IPS-NIHi7 (cell line): ENCODE measurements around the gene SPEM3.

Experiments used
- DNase-seq: peaks from one replicate; pipeline ENCODE4 v3.0.0; 2012; ENCODE audit warnings: mixed read lengths; ENCODE audit errors: extremely low spot score

The SPEM3 gene

DNA sequence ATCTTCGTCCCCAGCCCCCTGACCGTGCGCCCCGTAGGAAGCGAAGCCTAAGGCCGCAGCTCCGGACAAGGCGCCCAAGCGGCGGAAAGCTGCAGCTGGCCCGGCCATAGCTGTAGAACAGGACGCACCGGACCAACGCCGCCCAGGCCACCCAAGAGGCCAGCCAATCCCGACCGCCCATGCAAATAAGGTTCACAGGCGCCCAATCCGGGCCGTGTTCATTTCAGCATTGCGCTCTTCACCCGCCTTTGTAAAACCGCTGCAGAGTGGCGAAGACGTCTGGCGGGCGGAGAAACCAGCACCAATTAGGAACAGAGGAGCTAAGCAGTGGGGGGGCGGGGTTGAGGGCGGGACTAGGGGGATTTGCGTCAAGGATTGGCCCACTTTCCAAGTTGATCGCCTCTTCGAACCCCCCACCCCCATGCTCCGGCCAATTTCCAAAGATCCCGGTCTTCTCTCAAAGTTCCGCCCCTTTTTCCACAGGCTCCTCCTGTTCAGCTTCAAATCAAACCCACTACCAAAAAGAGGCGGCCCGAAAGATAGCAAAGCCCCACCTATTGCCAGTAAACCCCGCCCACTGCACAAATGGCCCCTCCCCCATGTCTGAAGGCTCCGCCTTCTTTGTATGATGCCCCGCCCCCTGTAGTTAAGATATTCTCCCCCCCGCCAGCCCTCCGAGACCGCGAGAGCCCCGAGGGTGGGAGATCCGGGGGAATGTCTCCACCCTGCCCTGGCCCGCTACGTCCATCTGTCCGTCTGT is 24.5 kb upstream of the SPEM3 start, which contains the start of gene TMEM256:
TSS of gene TMEM256 (minus strand) at position 121 of the 760 bp plus-strand sequence. CDS start at position 108, 13 bp downstream.
- peak; percentile 90 for DNase-seq

- DNase-seq = no peak
These were observed 23.8 kb upstream of the SPEM3 start for GRCh38 chr17:7404737-7405349.

DNA sequence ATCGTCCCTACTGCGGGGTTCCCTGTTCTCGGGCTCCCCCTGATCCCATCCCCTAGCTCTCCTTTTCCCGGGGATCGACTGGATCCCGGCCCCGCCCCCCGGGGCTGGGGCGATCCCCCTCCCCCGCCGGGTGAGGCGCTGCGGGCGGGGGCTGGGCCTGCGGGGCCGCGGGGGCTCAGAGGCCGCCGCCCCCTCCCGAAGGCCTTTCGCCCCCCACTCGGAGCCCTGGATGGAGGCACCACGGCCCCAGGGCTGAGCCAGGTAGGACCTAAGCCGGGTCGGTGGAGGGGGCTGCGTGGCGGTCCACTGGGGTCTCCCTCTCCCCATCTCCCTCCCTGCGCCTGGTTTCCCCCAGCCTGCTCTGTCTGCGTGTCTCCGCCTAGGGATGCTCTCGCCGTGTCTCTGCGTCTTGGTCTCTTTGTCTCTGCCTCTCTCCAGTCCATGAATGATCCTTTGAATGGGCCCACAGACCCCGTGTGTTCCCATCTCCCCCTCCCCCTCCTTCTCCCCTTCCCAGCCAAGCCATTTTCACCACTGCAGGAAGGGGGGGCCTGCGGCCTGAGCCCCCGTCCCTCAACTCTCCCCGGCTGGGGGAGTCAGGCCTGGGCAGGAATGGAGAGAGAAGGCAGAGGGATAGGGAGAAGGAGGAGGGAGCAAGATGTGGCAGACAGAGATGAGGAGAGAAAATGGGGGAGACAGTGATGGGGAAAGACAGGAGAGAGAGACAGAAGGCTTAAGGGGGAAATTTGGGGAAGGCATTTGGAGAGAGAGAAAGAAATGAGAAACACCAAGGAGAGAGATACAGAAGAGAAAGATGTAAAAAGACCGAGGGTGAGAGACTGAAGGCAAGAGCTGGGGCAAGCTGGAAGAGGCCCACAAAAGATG is 23.1 kb upstream of the SPEM3 start:
- DNase-seq = no peak

DNA sequence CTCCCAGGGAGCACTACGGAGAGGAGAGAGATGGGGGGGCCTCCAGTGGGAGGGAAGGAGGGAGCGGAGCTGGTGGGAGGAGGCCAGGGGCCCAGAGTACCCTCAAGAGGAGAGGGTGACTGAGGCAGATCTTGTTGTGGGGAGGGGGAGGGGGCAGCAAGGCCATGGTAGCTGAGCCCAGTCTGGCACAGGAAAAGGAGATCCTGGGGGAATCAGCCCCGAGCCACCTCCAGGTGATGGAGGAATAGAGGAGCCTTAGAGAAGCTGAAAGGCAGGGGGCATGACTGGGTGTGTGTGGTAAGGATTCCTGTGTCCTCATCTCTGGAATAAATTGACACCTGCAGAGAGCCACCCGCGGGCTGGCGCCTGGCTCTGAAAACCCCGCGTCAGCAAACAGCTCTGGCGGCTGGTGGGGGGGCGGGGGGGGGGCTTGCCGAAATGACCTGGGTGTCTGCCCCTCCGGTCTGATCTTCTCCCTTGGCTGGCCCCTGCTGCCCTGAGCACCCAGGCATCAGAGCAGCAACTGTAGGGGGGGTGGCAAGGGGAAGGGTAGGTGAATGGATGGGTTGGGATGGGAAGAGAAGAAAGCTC is 22.3 kb upstream of the SPEM3 start:
- no peak for DNase-seq

- DNase-seq = no peak
These were observed 21.6 kb upstream of the SPEM3 start for GRCh38 chr17:7407082-7407481.

GRCh38 chr17:7407485-7408251 is 21.0 kb upstream of the SPEM3 start, which contains the start of gene NLGN2:
Gene NLGN2, plus strand, starts transcription at chr17:7407845. Its CDS starts 411 bp downstream, at chr17:7408256.
- no peak for DNase-seq

GRCh38 chr17:7408252-7408727 is 20.4 kb upstream of the SPEM3 start:
- no peak for DNase-seq

DNA sequence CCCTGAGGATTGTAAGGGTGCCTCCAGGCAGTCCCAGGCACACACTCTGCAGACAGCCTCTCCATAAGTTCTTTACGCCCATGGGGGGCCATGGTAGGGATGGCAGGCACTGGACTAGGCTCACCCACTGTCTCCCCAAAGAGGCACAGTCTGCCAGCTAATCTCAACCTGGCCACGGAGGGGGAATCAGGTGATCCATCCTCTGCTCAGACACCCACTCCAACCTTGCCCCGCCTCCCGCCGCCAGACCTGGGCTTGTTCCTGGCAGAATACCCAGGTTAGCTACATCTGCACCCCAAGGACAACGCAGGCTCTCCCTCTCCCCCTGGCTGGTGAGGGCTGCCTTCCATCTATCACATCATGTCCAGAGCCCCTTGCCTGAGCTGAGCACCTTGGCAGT is 19.8 kb upstream of the SPEM3 start:
- DNase-seq = no peak

DNA sequence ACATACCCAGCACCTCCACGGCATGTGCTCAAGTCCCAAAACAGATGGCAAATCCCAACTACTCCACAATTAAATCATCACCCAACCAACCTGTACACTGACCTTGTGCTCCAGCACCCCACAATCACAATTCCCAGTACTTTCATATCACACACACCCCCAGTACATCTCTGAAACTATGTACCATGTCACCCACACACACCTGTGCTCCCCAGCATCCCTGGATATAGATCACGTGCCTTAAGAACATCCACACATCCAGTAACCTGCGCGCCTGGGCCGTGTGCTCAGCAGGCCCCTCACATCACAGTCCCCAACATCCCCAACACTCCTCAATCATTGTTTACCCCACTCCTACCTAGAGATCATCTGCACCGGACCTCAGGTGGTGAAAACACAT is 18.9 kb upstream of the SPEM3 start:
- no peak for DNase-seq

- DNase-seq = no peak
These were observed 17.8 kb upstream of the SPEM3 start for GRCh38 chr17:7410634-7411426.

DNA sequence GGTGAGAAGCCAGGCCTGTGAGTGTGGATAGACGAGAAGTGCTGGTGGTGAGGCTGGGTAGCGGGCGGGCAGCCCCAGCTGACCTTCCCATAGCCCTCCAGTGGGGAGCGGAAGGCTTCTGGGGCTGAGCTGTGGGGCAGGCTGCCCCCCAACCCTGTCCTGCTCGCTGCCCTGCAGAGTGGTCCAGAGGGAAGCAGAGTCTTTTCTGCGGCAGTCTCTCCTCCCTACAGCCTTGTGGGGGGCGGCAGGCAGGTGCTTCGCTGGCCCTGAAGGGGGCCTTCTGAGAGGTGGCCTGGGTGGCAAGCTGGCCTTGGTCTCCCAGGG is 17.3 kb upstream of the SPEM3 start:
- DNase-seq = no peak

DNA sequence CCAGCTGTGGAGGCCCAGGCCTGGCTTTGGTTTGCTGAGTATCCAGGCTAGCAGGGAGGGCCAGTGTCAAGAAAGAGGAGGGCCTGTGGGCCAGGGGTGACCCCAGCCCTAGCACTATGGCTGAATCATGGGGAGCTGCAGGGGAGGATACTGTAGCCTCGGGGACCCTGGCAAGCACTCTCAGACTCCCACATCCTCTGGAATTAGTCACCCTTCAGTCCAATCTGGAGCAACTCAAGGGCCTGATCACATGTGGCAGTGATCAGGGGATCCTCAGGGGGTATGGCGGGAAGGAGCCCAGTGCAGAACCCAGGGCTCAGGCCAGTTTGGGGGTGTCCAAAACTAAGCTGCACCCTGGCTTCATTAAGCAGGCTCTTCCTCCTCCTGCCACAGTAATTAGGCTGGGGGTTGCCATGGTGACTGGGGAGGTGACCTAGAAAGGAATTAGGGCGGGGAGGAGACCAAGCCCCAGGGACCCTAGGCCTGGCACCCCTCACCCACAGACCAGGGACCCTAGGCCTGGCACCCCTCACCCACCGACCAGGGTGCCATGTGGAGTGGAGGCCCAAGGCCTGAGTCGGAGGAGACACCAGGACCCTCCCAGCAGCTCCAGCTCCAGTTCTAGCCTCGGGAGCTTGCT is 15.2 kb upstream of the SPEM3 start:
- no peak for DNase-seq

DNA sequence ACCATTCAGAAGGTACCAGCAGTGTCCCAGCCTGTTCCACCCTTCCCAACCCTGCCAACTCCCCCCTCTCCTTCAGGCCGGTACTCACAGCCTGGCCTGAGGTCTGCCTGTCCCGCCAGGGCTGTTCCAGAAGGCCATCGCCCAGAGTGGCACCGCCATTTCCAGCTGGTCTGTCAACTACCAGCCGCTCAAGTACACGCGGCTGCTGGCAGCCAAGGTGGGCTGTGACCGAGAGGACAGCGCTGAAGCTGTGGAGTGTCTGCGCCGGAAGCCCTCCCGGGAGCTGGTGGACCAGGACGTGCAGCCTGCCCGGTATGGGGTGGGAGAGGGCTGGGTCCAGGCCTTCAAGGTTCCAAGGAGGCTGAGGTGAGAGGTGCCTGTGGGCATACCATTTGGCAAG is 13.8 kb upstream of the SPEM3 start:
- DNase-seq = no peak

GRCh38 chr17:7415784-7416183 is 12.9 kb upstream of the SPEM3 start:
- DNase-seq = no peak

- no peak for DNase-seq
These were observed 12.3 kb upstream of the SPEM3 start for GRCh38 chr17:7416323-7416722.

GRCh38 chr17:7417056-7417655 is 11.5 kb upstream of the SPEM3 start:
- DNase-seq = no peak

DNA sequence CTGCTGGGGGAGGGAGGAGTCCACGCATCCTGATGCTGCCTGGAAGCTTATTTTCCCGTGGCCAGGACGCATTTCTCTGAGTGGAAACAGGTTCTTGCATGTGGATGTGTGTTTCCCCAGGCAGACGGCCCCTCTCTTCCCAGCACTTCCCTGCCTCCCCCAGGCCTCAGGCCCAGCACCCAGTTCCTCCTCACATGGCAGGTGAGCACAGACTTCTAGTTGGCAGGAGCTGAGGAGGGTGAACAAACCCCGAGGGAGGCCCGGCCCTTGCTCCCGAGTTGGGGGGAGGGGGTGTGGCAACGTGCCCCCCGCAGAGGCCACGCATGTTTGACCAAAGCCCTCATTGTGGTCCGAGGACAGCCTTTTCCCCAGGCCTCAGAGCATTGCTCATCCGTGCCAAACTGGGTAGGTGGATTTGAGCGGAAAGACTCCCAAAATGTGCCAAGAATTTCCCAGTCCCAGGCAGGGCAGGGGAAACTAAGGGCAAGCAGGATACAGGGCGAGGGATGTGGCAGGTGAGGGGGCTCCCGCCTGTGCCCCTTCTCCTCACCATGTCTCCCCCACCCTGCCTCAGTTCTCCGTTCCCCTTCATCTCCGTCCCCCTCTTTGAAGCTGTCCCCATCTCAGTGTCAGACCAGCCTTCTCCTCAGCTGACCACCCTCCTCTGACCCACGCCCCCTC is 10.0 kb upstream of the SPEM3 start:
- no peak for DNase-seq

- no peak for DNase-seq
These were observed 8.6 kb upstream of the SPEM3 start, which contains the start of gene SPEM1 for GRCh38 chr17:7419819-7420610. Gene SPEM1, plus strand, starts transcription at chr17:7420324. Its CDS starts 61 bp downstream, at chr17:7420385.
